Thoracic aorta (tissue), 2 donors: Measurements from ENCODE around the gene YBX3. TPM values are rescaled to one million over a fixed set of nuclear protein-coding genes. Genes with fewer than 3 reads are reported as not detected.

Experiments used
- ATAC-seq: fragments of 150-250 bp; one replicate; pipeline ENCODE4 v1.8.0; 2017; ENCODE audit warnings: low read depth; ENCODE audit not compliant: insufficient number of reproducible peaks, low FRiP score
- DNase-seq: peaks from one replicate; pipeline ENCODE4 v3.0.0-alpha.2; 2020; ENCODE audit warnings: low spot score
- H3K27ac ChIP-seq, 2 donors: fragments of 200-600 bp; sonication (generic); 1 replicate in 1 of 2; 2 replicates in 1 of 2; pipeline ENCODE4 v1.5.1; 2016; ENCODE audit warnings: mild to moderate bottlenecking in 2 of 2, moderate library complexity in 2 of 2
- H3K27me3 ChIP-seq: fragments of 200-600 bp; sonication (generic); replicated peaks from 2 replicates; pipeline ENCODE4 v1.6.0; 2016; ENCODE audit warnings: mild to moderate bottlenecking; ENCODE audit not compliant: insufficient read depth
- H3K36me3 ChIP-seq: fragments of 200-600 bp; sonication (generic); one replicate; pipeline ENCODE4 v1.5.1; 2016
- H3K4me1 ChIP-seq, 2 donors: fragments of 200-600 bp; sonication (generic); 1 replicate in 1 of 2; 2 replicates in 1 of 2; pipeline versions ENCODE4 v1.5.1 to v1.6.0; 2016; ENCODE audit warnings: low read depth in 2 of 2, mild to moderate bottlenecking in 1 of 2; ENCODE audit not compliant: control insufficient read depth in 1 of 2
- H3K4me3 ChIP-seq: fragments of 200-600 bp; sonication (generic); 2 replicates; pipeline ENCODE4 v1.5.1; 2016; ENCODE audit warnings: mild to moderate bottlenecking
- H3K9me3 ChIP-seq: fragments of 200-600 bp; sonication (generic); 2 replicates; pipeline ENCODE4 v1.5.1; 2016
- total RNA-seq, 2 donors: library from RNA; depleted of rRNA; stranded (reverse); fragments of >200 nt; gene quantifications; one replicate each; pipeline versions ENCODE4 v1.1.0 to v1.2.3, GENCODE V29; 2016
- TF ChIP-seq, protein P1 (sequence below): fragments of 200-600 bp; sonication (generic); IDR thresholded peaks from one replicate; pipeline ENCODE4 v1.5.1; 2019; ENCODE audit warnings: antibody characterized with exemption

YBX3 gene
- total RNA-seq, 2 donors from 2014 or later = 238 to 630 TPM

DNA sequence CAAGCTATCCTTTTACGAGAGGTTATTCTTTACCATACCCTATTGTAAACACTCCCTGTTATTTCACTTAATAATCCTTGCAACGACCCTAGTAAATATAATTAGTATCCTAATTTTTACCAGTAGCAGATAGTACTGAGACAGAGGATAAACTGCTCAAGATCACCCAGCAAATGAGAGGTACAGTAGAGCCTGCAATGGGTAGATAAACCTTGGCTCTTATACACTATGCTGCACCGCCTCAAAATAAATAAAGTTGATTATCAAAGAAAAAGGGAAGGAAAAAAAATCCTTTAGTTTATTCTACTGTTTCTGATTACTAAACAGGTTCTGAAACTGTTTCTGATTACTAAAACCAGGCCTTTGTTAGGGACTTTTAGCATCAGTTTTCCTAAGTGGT, 22.5 kb downstream of the YBX3 start:
- peaks cover 0 to 8% of the 10 kb centered on the region in 2 donors for H3K4me1 ChIP-seq
- H3K27ac ChIP-seq = no peak overlapping the region
- H3K4me3 ChIP-seq = no peak overlapping the region
- no peak for DNase-seq
- ATAC-seq = no peak
- TF ChIP-seq, protein P1, sequence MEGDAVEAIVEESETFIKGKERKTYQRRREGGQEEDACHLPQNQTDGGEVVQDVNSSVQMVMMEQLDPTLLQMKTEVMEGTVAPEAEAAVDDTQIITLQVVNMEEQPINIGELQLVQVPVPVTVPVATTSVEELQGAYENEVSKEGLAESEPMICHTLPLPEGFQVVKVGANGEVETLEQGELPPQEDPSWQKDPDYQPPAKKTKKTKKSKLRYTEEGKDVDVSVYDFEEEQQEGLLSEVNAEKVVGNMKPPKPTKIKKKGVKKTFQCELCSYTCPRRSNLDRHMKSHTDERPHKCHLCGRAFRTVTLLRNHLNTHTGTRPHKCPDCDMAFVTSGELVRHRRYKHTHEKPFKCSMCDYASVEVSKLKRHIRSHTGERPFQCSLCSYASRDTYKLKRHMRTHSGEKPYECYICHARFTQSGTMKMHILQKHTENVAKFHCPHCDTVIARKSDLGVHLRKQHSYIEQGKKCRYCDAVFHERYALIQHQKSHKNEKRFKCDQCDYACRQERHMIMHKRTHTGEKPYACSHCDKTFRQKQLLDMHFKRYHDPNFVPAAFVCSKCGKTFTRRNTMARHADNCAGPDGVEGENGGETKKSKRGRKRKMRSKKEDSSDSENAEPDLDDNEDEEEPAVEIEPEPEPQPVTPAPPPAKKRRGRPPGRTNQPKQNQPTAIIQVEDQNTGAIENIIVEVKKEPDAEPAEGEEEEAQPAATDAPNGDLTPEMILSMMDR = no peak
- H3K9me3 ChIP-seq = no peaks in the 10 kb centered on the region
- H3K27me3 ChIP-seq = no peaks in the 10 kb centered on the region
- peaks cover 38% of the 10 kb centered on the region for H3K36me3 ChIP-seq

DNA sequence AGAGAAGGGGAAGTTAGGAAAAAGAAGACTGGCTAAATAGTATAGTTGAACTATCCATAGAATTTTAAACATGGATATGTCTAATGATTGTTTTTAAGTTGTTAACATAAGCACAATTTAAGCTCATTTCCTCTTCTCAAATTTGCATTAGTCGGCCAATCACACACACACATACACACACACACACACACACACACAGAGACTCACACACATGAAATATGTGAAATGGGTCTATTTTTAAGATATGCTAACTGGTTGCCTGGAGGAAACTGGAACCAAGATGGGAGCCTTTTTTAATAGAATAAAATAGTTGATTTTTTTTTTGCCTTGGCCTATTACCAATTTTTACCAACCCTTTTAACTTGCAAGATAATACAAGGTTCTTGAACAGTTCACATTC, 25.3 kb downstream of the YBX3 start:
- no peak overlapping the region for H3K27ac ChIP-seq
- no peaks in the 10 kb centered on the region for H3K27me3 ChIP-seq
- peaks cover 30% of the 10 kb centered on the region for H3K36me3 ChIP-seq
- no peak overlapping the region for H3K4me3 ChIP-seq
- no peak for ATAC-seq
- no peak for DNase-seq
- no peaks in the 10 kb centered on the region for H3K9me3 ChIP-seq
- no peaks in the 10 kb centered on the region for H3K4me1 ChIP-seq
- TF ChIP-seq, protein P1 = no peak

DNA sequence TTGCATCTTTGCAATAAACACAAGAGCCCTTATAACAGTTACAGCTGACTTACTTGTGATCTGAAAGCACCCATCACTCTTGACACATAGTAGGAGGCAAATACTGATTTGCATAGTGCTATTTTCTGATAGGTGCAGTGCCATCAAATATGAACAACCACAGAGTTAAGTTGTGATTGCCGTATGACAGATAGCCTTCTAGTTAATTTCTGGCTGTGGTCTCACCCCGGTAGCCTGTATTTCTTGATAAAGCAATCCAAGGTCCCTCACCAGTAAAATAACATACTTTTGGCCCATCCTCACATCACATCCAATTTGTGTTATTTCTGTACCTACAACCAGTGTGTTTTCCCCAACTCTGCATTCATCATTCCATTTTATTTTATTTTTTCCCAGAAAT, 26.0 kb downstream of the YBX3 start:
- Histone ChIP-seq H3K27me3 (no peaks in the 10 kb centered on the region), H3K27ac (no peak overlapping the region), H3K4me1 (no peaks in the 10 kb centered on the region), H3K9me3 (no peaks in the 10 kb centered on the region), H3K36me3 (peaks cover 30% of the 10 kb centered on the region), H3K4me3 (no peak overlapping the region)
- DNase-seq = no peak
- ATAC-seq = no peak
- TF ChIP-seq, protein P1 = no peak

DNA sequence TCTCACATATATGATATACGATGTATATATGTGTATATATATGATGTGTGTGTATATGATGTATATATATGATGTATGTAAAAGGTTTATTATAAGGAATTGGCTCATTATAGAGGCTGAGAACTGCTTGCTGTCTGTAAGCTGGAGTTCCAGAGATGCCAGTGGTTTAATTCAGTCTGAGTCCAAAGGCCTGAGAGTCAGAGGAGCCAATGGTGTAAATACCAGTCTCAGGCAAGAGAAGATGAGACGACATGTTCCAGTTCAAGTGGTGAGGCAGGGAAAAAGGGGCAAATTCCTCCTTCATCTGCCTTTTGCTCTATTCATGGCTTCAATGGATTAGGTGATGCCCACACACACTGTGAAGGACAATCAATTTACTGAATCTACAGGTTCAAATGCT, 32.2 kb downstream of the YBX3 start:
- ATAC-seq = no peak

DNA sequence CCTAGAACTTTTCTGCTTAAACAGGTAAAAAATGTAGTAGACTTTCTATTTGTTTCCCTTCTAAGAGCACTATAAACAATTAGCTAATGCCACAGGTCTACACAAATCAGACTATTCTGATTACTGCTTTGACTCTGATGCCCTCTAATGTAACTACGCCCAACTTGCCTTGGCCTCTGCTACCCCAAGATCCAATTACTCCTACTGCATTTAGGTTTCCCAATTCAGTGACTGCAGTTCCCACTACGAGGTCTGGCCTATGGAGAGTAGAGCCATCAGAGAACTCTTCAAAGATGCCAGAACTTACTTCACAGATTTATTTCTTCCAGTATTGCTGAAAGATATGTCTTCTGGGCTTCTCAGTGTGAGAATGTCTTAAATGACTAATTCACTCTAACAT, 34.0 kb downstream of the YBX3 start:
- no peak overlapping the region for H3K27ac ChIP-seq
- no peaks in the 10 kb centered on the region for H3K4me1 ChIP-seq
- no peaks in the 10 kb centered on the region for H3K27me3 ChIP-seq
- H3K9me3 ChIP-seq = no peaks in the 10 kb centered on the region
- DNase-seq (no peak), ATAC-seq (no peak)
- H3K4me3 ChIP-seq = no peak overlapping the region
- TF ChIP-seq, protein P1 = no peak
- H3K36me3 ChIP-seq = no peaks in the 10 kb centered on the region

More for the DNA sequence above, 32.2 kb downstream of the YBX3 start:
- H3K27ac ChIP-seq = no peak overlapping the region
- no peak overlapping the region for H3K4me3 ChIP-seq
- no peak for DNase-seq
- H3K36me3 ChIP-seq = no peaks in the 10 kb centered on the region
- TF ChIP-seq, protein P1 = no peak
- H3K9me3 ChIP-seq = no peaks in the 10 kb centered on the region
- H3K4me1 ChIP-seq = no peaks in the 10 kb centered on the region
- no peaks in the 10 kb centered on the region for H3K27me3 ChIP-seq
